Central memory CD4-positive, alpha-beta T cell (primary cell): Measurements from ENCODE around the gene GLIS2.

Source experiments
- DNase-seq: peaks from one replicate; pipeline ENCODE4 v3.0.0; 2022

Gene GLIS2

GRCh38 chr16:4385789-4386450, 70.1 kb downstream of the GLIS2 start:
- no peak for DNase-seq

DNA sequence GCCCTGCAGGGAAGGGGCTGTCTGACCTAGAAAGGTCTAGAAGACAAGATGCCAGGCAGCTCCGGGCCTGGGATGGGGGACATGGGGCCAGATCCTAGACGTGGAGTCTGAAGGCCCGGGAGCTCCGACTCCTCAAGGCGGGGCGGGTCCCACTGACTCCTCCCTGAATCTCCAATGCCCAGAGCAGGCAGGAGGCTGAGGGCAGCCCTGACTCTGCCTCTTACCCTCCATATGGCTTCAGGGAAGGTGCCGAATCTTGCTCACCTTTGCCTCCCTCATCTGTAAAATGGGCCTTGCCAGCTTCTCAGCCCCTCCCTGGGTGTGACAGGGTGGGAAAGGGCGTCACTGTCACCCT, 70.6 kb downstream of the GLIS2 start:
- no peak for DNase-seq

DNA sequence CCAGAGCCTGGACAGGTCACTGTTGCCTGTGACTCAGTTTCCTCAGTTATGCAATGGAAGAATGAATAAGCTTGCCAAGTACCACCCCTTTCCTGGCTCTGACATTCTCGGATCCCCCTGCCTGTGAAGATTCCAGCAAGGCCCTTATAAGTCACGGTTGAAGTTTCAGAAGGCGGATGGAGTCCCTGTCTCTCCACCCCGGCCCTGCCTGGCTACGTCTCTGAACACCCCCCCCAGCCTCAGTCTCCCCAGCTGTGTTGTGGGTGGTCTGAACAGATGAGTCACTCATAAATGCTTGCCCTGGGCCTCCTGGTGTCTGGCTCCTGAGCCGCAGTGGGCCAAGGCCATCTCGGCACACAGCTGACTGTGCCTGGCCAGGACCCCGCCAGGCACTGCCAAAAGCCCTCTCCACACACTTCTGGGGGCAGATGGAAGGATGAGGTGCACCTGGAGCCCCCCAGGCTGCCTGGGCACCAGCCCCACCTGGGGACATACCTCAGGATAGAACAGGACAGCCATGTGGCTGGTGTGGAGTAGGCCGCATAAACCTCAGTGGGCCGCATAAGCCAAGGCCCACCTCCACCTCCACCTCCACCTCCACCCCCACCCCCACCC, 71.2 kb downstream of the GLIS2 start:
- no peak for DNase-seq

- no peak for DNase-seq
Observed at GRCh38 chr16:4387781-4388180, 71.9 kb downstream of the GLIS2 start.

DNA sequence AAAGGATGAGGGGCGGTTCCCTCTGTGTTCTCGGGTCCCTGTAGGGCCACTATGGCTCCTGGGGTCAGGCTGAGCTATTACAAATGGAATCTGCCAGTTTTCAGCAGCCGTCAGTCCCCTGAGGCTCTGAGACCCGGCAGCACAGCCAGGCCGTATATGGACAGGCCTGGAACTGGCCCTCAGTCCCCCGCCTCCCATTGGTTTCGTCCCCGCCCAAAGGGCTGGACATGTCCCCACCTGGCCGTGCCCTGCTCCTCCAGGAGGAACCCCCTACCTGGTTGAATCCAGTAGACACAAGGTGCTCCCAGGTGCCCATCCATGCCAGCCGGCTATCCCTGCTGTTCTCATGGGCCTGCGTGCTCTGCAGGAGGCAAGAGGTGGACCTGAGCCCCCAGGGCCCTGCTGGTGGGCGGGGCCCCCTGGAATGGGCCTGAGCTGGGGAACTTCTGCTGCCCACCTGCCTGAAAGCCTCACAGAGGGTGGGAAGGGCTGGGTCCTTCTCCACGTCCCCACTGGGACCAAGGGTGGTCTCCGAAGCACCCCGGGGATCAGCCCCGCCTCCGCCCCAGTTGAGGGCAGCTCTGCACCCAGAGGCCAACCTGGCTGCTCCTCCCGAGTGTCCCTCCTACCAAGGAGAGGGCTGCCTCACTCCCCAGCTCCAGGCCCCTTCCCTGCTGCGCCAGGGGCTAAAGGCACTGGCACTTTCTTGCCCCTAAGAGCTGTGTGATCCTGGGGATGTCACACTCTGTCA, 72.6 kb downstream of the GLIS2 start:
- DNase-seq = no peak
